DND-41 (cell line): Measurements from ENCODE around the gene MTREX.

Experiments used
- ATAC-seq: fragments of 200-7000 bp; cut with Tn5 transposase; 3 replicates; pipeline ENCODE4 v1.9.1; 2021; ENCODE audit warnings: low read depth; ENCODE audit not compliant: insufficient read depth
- DNase-seq: peaks from one replicate; pipeline ENCODE4 v3.0.0-alpha.2; 2020
- H2AFZ ChIP-seq: 2 replicates; pipeline ENCODE4 v1.6.0; 2012; ENCODE audit warnings: low read depth, low read length
- H3K27ac ChIP-seq: 2 replicates; pipeline ENCODE4 v1.5.1; 2012; ENCODE audit warnings: low read length, inconsistent platforms
- H3K27me3 ChIP-seq: fragments of 200-600 bp; sonication (generic); 2 replicates; pipeline ENCODE4 v1.6.0; 2012; ENCODE audit warnings: low read length, mild to moderate bottlenecking, inconsistent platforms; ENCODE audit not compliant: insufficient read depth, poor library complexity
- H3K36me3 ChIP-seq: 2 replicates; pipeline ENCODE4 v1.5.1; 2012; ENCODE audit warnings: low read length, inconsistent platforms; ENCODE audit not compliant: insufficient read depth
- H3K4me1 ChIP-seq: 2 replicates; pipeline ENCODE4 v1.5.1; 2012; ENCODE audit warnings: mild to moderate bottlenecking, low read length; ENCODE audit not compliant: insufficient read depth
- H3K4me2 ChIP-seq: 2 replicates; pipeline ENCODE4 v1.6.0; 2012; ENCODE audit warnings: mild to moderate bottlenecking, moderate library complexity, low read length, inconsistent platforms; ENCODE audit not compliant: insufficient read depth
- H3K4me3 ChIP-seq, 2 experiments: fragments of 200-600 bp in 1 of 2; shearing (Covaris generic) in 1 of 2; 2 replicates each; pipeline ENCODE4 v1.5.1; 2012 to 2016; ENCODE audit warnings: inconsistent platforms in 2 of 2, low read length in 2 of 2, mild to moderate bottlenecking in 2 of 2, low read depth in 1 of 2, moderate library complexity in 1 of 2
- H3K79me2 ChIP-seq: 2 replicates; pipeline ENCODE4 v1.6.0; 2012; ENCODE audit warnings: low read length, inconsistent platforms; ENCODE audit not compliant: insufficient read depth
- H3K9ac ChIP-seq: 2 replicates; pipeline ENCODE4 v1.6.0; 2012; ENCODE audit warnings: low read depth, mild to moderate bottlenecking, inconsistent platforms, low read length, moderate library complexity
- H3K9me3 ChIP-seq: 2 replicates; pipeline ENCODE4 v1.5.1; 2012; ENCODE audit warnings: low read length, moderate library complexity, mild to moderate bottlenecking, inconsistent platforms; ENCODE audit not compliant: insufficient read depth, severe bottlenecking
- H4K20me1 ChIP-seq: 2 replicates; pipeline ENCODE4 v1.6.0; 2012; ENCODE audit warnings: low read length; ENCODE audit not compliant: insufficient read depth
- CTCF ChIP-seq: IDR thresholded peaks from 2 replicates; pipeline ENCODE4 v1.5.1; 2012; ENCODE audit warnings: borderline replicate concordance, low read length, moderate library complexity, mild to moderate bottlenecking; ENCODE audit not compliant: poor library complexity, severe bottlenecking; ENCODE audit errors: extremely low read depth
- EZH2 ChIP-seq: IDR thresholded peaks from 3 replicates; pipeline ENCODE4 v1.6.1; 2012; ENCODE audit warnings: borderline replicate concordance, low read depth, mild to moderate bottlenecking, moderate library complexity, low read length, inconsistent platforms; ENCODE audit not compliant: severe bottlenecking

MTREX gene

GRCh38 chr5:55305345-55305744 lies 2.4 kb upstream of the MTREX start:
- Histone ChIP-seq H3K79me2 (peaks cover 97% of the 10 kb centered on the region), H4K20me1 (0 out of 2 replicates have a peak, but pooled peaks cover 7% of the 10 kb centered on the region), H3K4me3 (peak overlapping the region in 1 of 2 experiments; percentile 88; a peak in 2 of 4 replicates), H3K9me3 (no peaks in the 10 kb centered on the region), H3K4me1 (peaks cover 46% of the 10 kb centered on the region), H3K4me2 (peak overlapping the region; percentile 92), H3K27ac (no peak overlapping the region), H2AFZ (no peak overlapping the region), H3K36me3 (peaks cover 13% of the 10 kb centered on the region), H3K27me3 (no peaks in the 10 kb centered on the region), H3K9ac (peak overlapping the region; percentile 96; the same call in 1 of the 2 replicates)
- no peak for DNase-seq
- ATAC-seq: no peak
- no peak for TF ChIP-seq EZH2
- TF ChIP-seq CTCF: no peak

GRCh38 chr5:55306641-55307382 lies 977 bp upstream of the MTREX start:
- Histone ChIP-seq H3K4me2 (peak overlapping the region; percentile 92), H3K27ac (peak overlapping the region; percentile 96), H3K9ac (peak overlapping the region; percentile 96), H3K4me1 (peaks cover 61% of the 10 kb centered on the region), H3K4me3 (peak overlapping the region; percentile 88 to 94), H3K36me3 (peaks cover 17% of the 10 kb centered on the region), H2AFZ (peak overlapping the region; percentile 99), H4K20me1 (peaks cover 12% of the 10 kb centered on the region; the same call in 1 of the 2 replicates), H3K9me3 (no peaks in the 10 kb centered on the region), H3K79me2 (peaks cover 99% of the 10 kb centered on the region), H3K27me3 (no peaks in the 10 kb centered on the region)
- ATAC-seq (peak; percentile 13; the same call in 2 of the 3 replicates), DNase-seq (no peak)
- TF ChIP-seq CTCF: no peak
- no peak for TF ChIP-seq EZH2

- Histone ChIP-seq H3K79me2 (peaks cover 99% of the 10 kb centered on the region), H3K9ac (peak overlapping the region; percentile 96), H3K4me2 (peak overlapping the region; percentile 92), H2AFZ (peak overlapping the region; percentile 99), H3K4me3 (peak overlapping the region; percentile 88 to 94), H3K27ac (peak overlapping the region; percentile 96), H3K36me3 (peaks cover 17% of the 10 kb centered on the region), H3K27me3 (no peaks in the 10 kb centered on the region), H3K4me1 (peaks cover 70% of the 10 kb centered on the region), H3K9me3 (no peaks in the 10 kb centered on the region), H4K20me1 (peaks cover 16% of the 10 kb centered on the region; the same call in 1 of the 2 replicates)
- ATAC-seq: peak; percentile 25; the same call in 2 of the 3 replicates
- TF ChIP-seq CTCF: peak; percentile 35
- no peak for TF ChIP-seq EZH2
- peak; percentile 26 for DNase-seq
Observed at GRCh38 chr5:55308254-55308836, 556 bp downstream of the MTREX start.
